DLD1 (cell line): Measurements from ENCODE around the gene SLC29A1.

Experiments
- in situ Hi-C: cut with HindIII; loops from 2 replicates; pipeline ENCODE4 v1.10.0; 2017; ENCODE audit warnings: low sequenced_read_pairs

The SLC29A1 gene

GRCh38 chr6:44234101-44235025 lies 11.0 kb downstream of the SLC29A1 start:
- in situ Hi-C loops = loop anchor here (25.0 kb wide), 1 partner anchor 122 kb away; no protein-coding TSS in a partner anchor

- in situ Hi-C loops = loop anchor here (25.0 kb wide), 1 partner anchor 123 kb away; no protein-coding TSS in a partner anchor
Observed at GRCh38 chr6:44235269-44235668, 11.9 kb downstream of the SLC29A1 start.

- in situ Hi-C loops = loop anchor here (25.0 kb wide), 1 partner anchor 124 kb away; no protein-coding TSS in a partner anchor
Observed at GRCh38 chr6:44235891-44236516, 12.6 kb downstream of the SLC29A1 start.

DNA sequence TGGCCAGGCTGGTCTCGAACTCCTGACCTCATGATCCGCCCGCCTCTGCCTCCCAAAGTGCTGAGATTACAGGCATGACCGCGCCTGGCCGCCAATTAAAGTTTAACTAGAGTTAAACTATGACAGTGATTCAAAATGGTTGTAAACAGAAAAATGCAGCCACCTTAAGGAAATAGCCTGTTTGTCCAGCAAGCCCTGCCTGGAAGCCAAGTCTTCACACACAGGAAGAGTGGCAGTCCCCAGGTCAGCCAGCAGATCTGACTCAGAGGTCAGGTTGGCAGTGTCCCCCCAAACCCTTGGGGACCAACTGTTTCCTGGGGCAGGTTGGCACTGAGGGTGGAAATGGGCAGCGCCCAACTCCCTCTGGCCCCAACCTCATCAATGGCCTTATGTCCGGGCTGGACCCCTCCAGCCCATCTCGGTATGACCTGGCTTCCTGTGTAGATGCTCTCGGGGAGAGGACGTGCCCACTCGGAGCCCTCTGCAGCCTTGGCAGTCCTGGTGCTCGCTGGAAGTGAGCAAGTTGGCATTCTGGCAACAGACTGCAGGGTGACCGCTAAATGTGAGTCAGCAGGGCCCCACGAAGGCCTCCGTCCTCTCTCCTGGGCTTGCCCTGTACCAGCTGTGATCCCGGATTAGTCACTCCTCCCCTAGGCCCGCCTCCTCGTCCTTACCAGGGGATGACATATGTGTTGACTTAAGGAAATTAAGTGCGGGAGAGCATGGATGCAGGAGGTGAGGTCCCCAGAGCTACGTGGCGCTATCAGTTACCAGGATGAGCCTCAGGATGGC lies 13.8 kb downstream of the SLC29A1 start:
- in situ Hi-C loops = loop anchor here (25.0 kb wide), 1 partner anchor 125 kb away; no protein-coding TSS in a partner anchor

GRCh38 chr6:44237813-44238433 lies 14.5 kb downstream of the SLC29A1 start:
- in situ Hi-C loops = loop anchor here (25.0 kb wide), 1 partner anchor 126 kb away; no protein-coding TSS in a partner anchor

- in situ Hi-C loops = loop anchor here (25.0 kb wide), 1 partner anchor 127 kb away; no protein-coding TSS in a partner anchor
Observed at GRCh38 chr6:44238687-44239350, 15.4 kb downstream of the SLC29A1 start.

DNA sequence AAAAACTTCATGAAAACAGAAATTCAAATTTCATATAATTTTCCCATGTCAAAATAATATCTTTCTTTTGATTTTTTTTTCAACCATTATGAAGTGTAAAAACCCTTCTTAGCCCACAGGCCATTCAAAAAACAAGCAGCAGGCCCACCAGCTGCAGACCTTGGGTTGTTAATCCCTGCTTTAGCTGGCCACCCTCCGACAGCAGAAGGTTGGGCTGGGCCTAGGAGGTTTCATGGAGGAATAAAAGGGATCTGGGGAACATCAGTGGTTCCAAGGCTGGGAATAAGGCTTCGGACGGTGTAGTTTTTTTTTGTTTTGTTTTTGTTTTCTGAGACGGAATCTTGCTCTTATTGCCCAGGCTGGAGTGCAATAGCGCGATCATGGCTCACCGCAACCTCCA lies 19.9 kb downstream of the SLC29A1 start:
- in situ Hi-C loops = loop anchor here (25.0 kb wide), 1 partner anchor 131 kb away; no protein-coding TSS in a partner anchor

GRCh38 chr6:44245391-44245911 lies 22.1 kb downstream of the SLC29A1 start:
- in situ Hi-C loops = loop anchor here (25.0 kb wide), 1 partner anchor 133 kb away; no protein-coding TSS in a partner anchor

DNA sequence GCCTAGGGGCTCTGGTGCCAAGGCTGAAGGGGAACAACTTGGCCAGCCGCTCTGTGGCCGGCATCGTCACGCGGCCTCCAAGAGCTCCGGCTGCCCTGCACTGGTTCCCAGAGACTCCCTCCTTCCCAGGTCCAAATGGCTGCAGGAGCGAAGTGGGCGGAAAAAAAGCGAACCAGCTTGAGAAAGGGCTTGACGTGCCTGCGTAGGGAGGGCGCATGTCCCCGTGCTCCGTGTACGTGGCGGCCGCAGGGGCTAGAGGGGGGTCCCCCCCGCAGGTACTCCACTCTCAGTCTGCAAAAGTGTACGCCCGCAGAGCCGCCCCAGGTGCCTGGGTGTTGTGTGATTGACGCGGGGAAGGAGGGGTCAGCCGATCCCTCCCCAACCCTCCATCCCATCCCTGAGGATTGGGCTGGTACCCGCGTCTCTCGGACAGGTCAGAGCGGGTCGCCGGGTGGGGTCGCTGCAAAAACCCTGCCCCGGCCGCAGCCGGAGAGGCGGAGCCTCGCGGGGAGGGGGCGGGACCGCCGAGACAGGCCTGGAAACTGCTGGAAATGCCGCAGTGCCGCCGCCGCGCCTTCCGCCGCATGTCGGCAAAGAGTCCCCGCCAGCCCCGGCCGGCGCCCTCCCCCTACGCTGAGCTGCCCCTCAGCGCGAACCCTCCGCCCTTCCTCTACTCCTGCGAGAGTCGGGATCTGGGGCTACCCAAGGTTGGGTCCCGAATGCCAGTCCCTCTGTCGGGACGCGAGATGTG lies 22.7 kb downstream of the SLC29A1 start:
- in situ Hi-C loops = loop anchor here (25.0 kb wide), 1 partner anchor 134 kb away; no protein-coding TSS in a partner anchor

DNA sequence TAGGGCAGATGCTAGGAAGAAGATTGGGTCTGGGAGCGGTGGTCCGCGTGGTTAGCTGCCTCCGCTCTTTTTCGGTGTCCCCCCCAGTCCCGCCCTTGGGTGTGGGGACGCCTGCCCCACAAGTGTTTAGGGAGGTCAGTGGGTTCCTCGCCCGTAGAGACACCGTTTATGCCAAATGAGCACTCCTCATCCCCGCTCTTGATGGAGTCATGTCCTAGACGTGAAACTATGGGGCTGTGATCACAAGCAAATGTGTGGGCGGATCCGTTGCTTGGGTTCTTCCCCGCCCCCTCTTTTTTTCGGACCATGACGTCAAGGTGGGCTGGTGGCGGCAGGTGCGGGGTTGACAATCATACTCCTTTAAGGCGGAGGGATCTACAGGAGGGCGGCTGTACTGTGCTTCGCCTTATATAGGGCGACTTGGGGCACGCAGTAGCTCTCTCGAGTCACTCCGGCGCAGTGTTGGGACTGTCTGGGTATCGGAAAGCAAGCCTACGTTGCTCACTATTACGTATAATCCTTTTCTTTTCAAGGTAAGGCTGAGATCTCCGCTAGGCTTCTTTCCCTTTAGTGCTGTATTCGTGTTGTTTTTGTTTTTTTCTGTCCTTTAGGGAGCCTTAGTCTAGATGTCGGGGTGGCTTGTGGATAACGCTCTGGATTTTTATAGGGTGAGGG lies 23.4 kb downstream of the SLC29A1 start, which contains the start of gene HSP90AB1:
HSP90AB1 (plus strand) TSS at position 439 of the 675 bp plus-strand sequence. CDS start 1,529 bp downstream, outside the sequence.
- in situ Hi-C loops = loop anchor here (25.0 kb wide), 1 partner anchor 134 kb away; no protein-coding TSS in a partner anchor

DNA sequence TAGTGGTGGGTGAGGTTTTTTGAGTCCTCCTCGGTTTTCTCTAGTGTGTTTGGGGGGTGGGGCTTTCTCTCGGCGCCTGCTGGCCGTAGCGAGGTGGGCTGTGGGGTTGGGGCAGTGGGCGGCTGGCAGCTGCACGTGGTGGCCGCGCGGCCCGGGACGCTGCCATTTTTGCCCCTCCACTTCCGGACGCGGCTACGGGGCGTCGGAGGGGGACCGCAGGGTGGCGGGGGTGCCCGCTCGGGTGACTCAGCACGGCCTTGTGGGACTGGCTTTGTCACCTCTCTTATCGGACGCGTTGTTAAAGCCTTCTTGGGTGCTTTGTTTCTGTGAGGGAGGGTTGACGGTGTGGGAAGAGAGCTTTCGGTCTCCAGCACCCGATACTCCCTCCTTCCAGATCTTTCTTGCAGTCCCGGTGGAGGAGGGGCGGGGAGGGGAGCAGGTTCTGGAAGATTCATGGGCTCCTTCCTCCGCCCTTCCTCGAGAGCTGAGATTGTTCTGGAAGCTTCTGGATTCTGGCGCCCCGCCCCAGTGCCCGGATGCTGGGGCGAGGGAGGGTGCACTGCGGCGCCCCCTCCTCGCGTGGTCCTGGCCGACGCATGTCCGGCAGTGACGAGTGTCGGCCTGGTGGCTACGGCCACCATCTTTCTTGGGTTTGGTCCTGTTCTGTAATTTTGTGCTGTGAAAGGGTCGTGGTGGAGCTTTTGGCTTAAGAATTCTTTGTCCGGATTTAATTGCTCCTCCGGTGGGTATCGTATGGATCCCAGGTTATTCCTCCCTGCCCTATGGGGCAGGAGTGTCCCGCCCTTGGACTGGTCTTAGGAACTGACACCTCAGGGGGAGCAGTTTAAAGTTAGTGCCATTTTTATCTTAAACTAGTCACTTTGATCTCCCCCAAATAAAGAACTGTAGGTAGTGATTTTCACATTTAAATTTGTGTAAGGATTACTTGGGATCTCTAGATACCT lies 24.2 kb downstream of the SLC29A1 start:
- in situ Hi-C loops = loop anchor here (25.0 kb wide), 1 partner anchor 135 kb away; no protein-coding TSS in a partner anchor

GRCh38 chr6:44248579-44248978 lies 25.2 kb downstream of the SLC29A1 start:
- in situ Hi-C loops = loop anchor here (25.0 kb wide), 1 partner anchor 136 kb away; no protein-coding TSS in a partner anchor

- in situ Hi-C loops = loop anchor here (25.0 kb wide), 1 partner anchor 137 kb away; no protein-coding TSS in a partner anchor
Observed at GRCh38 chr6:44249082-44249748, 25.8 kb downstream of the SLC29A1 start.

DNA sequence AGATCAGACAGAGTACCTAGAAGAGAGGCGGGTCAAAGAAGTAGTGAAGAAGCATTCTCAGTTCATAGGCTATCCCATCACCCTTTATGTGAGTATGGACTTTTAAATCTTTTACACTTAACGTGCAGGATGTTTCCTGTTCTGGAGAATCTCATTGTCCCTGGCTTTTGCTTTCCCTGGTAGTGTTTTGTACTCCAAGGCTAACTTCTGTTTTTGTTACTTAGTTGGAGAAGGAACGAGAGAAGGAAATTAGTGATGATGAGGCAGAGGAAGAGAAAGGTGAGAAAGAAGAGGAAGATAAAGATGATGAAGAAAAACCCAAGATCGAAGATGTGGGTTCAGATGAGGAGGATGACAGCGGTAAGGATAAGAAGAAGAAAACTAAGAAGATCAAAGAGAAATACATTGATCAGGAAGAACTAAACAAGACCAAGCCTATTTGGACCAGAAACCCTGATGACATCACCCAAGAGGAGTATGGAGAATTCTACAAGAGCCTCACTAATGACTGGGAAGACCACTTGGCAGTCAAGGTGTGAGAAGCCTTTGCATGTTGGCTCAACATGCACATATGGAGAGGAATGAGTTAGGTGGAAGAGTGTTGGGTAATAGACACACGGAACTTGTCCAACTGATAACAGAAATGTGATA lies 26.8 kb downstream of the SLC29A1 start:
- in situ Hi-C loops = loop anchor here (10.0 kb wide), 1 partner anchor 55 kb away; no protein-coding TSS in a partner anchor

- in situ Hi-C loops = loop anchor here (10.0 kb wide), 1 partner anchor 54 kb away; no protein-coding TSS in a partner anchor
Observed at GRCh38 chr6:44250718-44251123, 27.3 kb downstream of the SLC29A1 start.
